SK-N-SH (cell line): Measurements from ENCODE around the gene RNF212. TPM values are rescaled to one million over a fixed set of nuclear protein-coding genes. Genes with fewer than 3 reads are reported as not detected.

Source experiments
- CTCF ChIA-PET: fragments of 300-600, 350-600 bp; formaldehyde crosslinking; extraction: SDS; loops from one replicate; lab custom pipeline; 2021; lab: Yijun Ruan, JAX
- POLR2A ChIA-PET: fragments of 350-600 bp; sonication (Branson Sonifier 250); formaldehyde crosslinking; extraction: SDS; loops from one replicate; lab custom pipeline; 2020; ENCODE audit warnings: antibody characterized with exemption, inconsistent platforms; lab: Yijun Ruan, JAX
- DNase-seq: peaks from one replicate; pipeline ENCODE4 v3.0.0; 2012
- H2AFZ ChIP-seq: fragments of 200-600 bp; sonication (generic); 2 replicates; pipeline ENCODE4 v1.8.1; 2016; ENCODE audit warnings: antibody characterized with exemption, mild to moderate bottlenecking, low read depth
- H3F3A ChIP-seq: fragments of 200-600 bp; sonication (generic); replicated peaks from 2 replicates; pipeline ENCODE3; 2016; ENCODE audit warnings: antibody characterized with exemption, mild to moderate bottlenecking; ENCODE audit not compliant: insufficient read depth
- H3K27ac ChIP-seq, 2 experiments: fragments of 200-500 bp in 1 of 2; fragments of 200-600 bp in 1 of 2; sonication (Bioruptor generic) in 1 of 2; sonication (generic), shearing (Covaris generic) in 1 of 2; 2 replicates each; pipeline versions ENCODE4 v1.5.1 to v1.6.1; 2014 to 2016; ENCODE audit warnings: low read depth in 2 of 2, inconsistent platforms in 1 of 2, low read length in 1 of 2, mild to moderate bottlenecking in 1 of 2, mixed read lengths in 1 of 2
- H3K27me3 ChIP-seq: fragments of 200-600 bp; sonication (generic), shearing (Covaris generic); 2 replicates; pipeline ENCODE4 v1.6.1; 2016; ENCODE audit warnings: mixed run types; ENCODE audit not compliant: insufficient read depth
- H3K36me3 ChIP-seq, 2 experiments: fragments of 200-500 bp in 1 of 2; fragments of 200-600 bp in 1 of 2; sonication (Bioruptor generic) in 1 of 2; sonication (generic) in 1 of 2; replicated peaks in 1 of 2; 2 replicates each; pipeline versions ENCODE3 to v1.5.1; 2014 to 2016; ENCODE audit warnings: low read length in 1 of 2, mild to moderate bottlenecking in 1 of 2; ENCODE audit not compliant: insufficient read depth in 2 of 2, control insufficient read depth in 1 of 2
- H3K4me1 ChIP-seq, 2 experiments: fragments of 200-500 bp in 1 of 2; fragments of 200-600 bp in 1 of 2; sonication (Bioruptor generic) in 1 of 2; sonication (generic), shearing (Covaris generic) in 1 of 2; 2 replicates each; pipeline versions ENCODE4 v1.5.1 to v1.6.1; 2014 to 2016; ENCODE audit warnings: low read depth in 1 of 2, low read length in 1 of 2, mixed run types in 1 of 2; ENCODE audit not compliant: insufficient read depth in 2 of 2, control insufficient read depth in 1 of 2
- H3K4me2 ChIP-seq: fragments of 200-600 bp; sonication (generic), shearing (Covaris generic); 2 replicates; pipeline ENCODE4 v1.6.1; 2017; ENCODE audit warnings: mixed run types
- H3K4me3 ChIP-seq, 2 experiments: fragments of 200-500 bp in 1 of 2; fragments of 200-600 bp in 1 of 2; sonication (Bioruptor generic) in 1 of 2; sonication (generic), shearing (Covaris generic) in 1 of 2; 2 replicates each; pipeline versions ENCODE4 v1.5.1 to v1.8.1; 2014 to 2016; ENCODE audit warnings: low read depth in 2 of 2, inconsistent platforms in 1 of 2, low read length in 1 of 2, mild to moderate bottlenecking in 1 of 2, mixed read lengths in 1 of 2, moderate library complexity in 1 of 2
- H3K79me2 ChIP-seq: fragments of 200-600 bp; sonication (generic); 2 replicates; pipeline ENCODE4 v1.8.1; 2017; ENCODE audit warnings: mild to moderate bottlenecking; ENCODE audit not compliant: insufficient read depth
- H3K9ac ChIP-seq: fragments of 200-600 bp; sonication (generic); 2 replicates; pipeline ENCODE4 v1.6.1; 2017; ENCODE audit warnings: mixed run types
- H3K9me2 ChIP-seq: fragments of 200-600 bp; sonication (generic); 2 replicates; pipeline ENCODE4 v1.6.1; 2017; ENCODE audit warnings: mixed run types
- H3K9me3 ChIP-seq: fragments of 200-600 bp; sonication (generic); 2 replicates; pipeline ENCODE4 v1.6.1; 2017; ENCODE audit warnings: mixed run types, mild to moderate bottlenecking, moderate library complexity
- H4K20me1 ChIP-seq: fragments of 200-600 bp; sonication (generic); 2 replicates; pipeline ENCODE4 v1.6.1; 2017; ENCODE audit warnings: mild to moderate bottlenecking, mixed run types; ENCODE audit not compliant: insufficient read depth
- CHD2 ChIP-seq: fragments of 150-350 bp; IDR thresholded peaks from 2 replicates; pipeline ENCODE4 v1.6.1; 2018; ENCODE audit warnings: low read length; ENCODE audit not compliant: partially characterized antibody
- ELF1 ChIP-seq: IDR thresholded peaks from 2 replicates; pipeline ENCODE4 v1.4.0; 2012
- EZH2phosphoT487 ChIP-seq: fragments of 200-600 bp; sonication (generic); IDR thresholded peaks from 2 replicates; pipeline ENCODE4 v1.6.1; 2017; ENCODE audit warnings: low read depth, mixed run types, mild to moderate bottlenecking, antibody characterized with exemption, moderate library complexity, borderline replicate concordance
- FOSL2 ChIP-seq: IDR thresholded peaks from 2 replicates; pipeline ENCODE4 v1.4.0; 2012; ENCODE audit warnings: low read depth, mild to moderate bottlenecking, moderate library complexity, borderline replicate concordance
- FOXM1 ChIP-seq: IDR thresholded peaks from 2 replicates; pipeline ENCODE4 v1.4.0; 2012; ENCODE audit warnings: low read depth, mild to moderate bottlenecking
- GATA2 ChIP-seq: sonication (generic); formaldehyde crosslinking; IDR thresholded peaks from 2 replicates; pipeline ENCODE4 v1.5.0; 2020; ENCODE audit warnings: mild to moderate bottlenecking, missing genetic modification reagents
- IRF3 ChIP-seq: fragments of 150-350 bp; IDR thresholded peaks from 2 replicates; pipeline ENCODE4 v1.6.1; 2016; ENCODE audit warnings: mild to moderate bottlenecking, low read depth, low read length
- JUND ChIP-seq: IDR thresholded peaks from 2 replicates; pipeline ENCODE4 v1.4.0; 2012
- MAX ChIP-seq: IDR thresholded peaks from 2 replicates; pipeline ENCODE4 v1.4.0; 2012; ENCODE audit warnings: low read depth
- MEF2A ChIP-seq: IDR thresholded peaks from 2 replicates; pipeline ENCODE4 v1.4.0; 2012; ENCODE audit warnings: low read depth, borderline replicate concordance
- PBX3 ChIP-seq: IDR thresholded peaks from 2 replicates; pipeline ENCODE4; 2012
- RCOR1 ChIP-seq: fragments of 150-350 bp; IDR thresholded peaks from 2 replicates; pipeline ENCODE4 v1.6.1; 2017; ENCODE audit warnings: antibody characterized with exemption, low read length
- REST ChIP-seq: IDR thresholded peaks from 2 replicates; pipeline ENCODE4 v1.6.1; 2012; ENCODE audit warnings: mild to moderate bottlenecking, low read depth, low read length, moderate library complexity
- RXRA ChIP-seq: IDR thresholded peaks from 2 replicates; pipeline ENCODE4 v1.4.0; 2012; ENCODE audit warnings: low read depth, mild to moderate bottlenecking, borderline replicate concordance
- SMC3 ChIP-seq: IDR thresholded peaks from 2 replicates; pipeline ENCODE4 v1.6.1; 2012; ENCODE audit warnings: low read depth, low read length, improper control_type of control experiment
- TAF1 ChIP-seq: IDR thresholded peaks from 2 replicates; pipeline ENCODE4 v1.6.1; 2012; ENCODE audit warnings: low read depth, mild to moderate bottlenecking, low read length, moderate library complexity, borderline replicate concordance
- TEAD4 ChIP-seq: IDR thresholded peaks from 2 replicates; pipeline ENCODE4 v1.4.0; 2012; ENCODE audit warnings: mild to moderate bottlenecking, borderline replicate concordance; ENCODE audit not compliant: insufficient read depth
- WGBS: methylation state at CpG from one replicate; pipeline ENCODE4 v1.1.6; 2017; ENCODE audit warnings: low lambda C conversion rate; 5-methylcytosine and 5-hydroxymethylcytosine counted together
- polyA plus RNA-seq, 3 experiments: library from polyadenylated mRNA; depleted of rRNA; stranded (reverse); fragments of >200 nt; gene quantifications; 2 replicates each; pipeline ENCODE4 v1.2.3, GENCODE V29; 2012

RNF212 gene
- polyA plus RNA-seq, 1 of the 3 experiments (the other 2 are of a cell fraction): 7.0 TPM

- ChIA-PET POLR2A (no interaction called here), CTCF (no interaction called here)
- no peaks in the 10 kb centered on the region for H3K9me3 ChIP-seq
- H3K4me2 ChIP-seq: no peak overlapping the region
- H3K36me3 ChIP-seq: peaks cover 0 to 4% of the 10 kb centered on the region in 2 experiments
- H3F3A ChIP-seq: peaks cover 8% of the 10 kb centered on the region
- no peaks in the 10 kb centered on the region; a peak in 1 of 4 replicates for H3K4me1 ChIP-seq
- no peak overlapping the region for H3K27ac ChIP-seq
- WGBS: 93% methylated on average over 13 of the region's 19 CpGs
- peaks cover 8% of the 10 kb centered on the region; the same call in 1 of the 2 replicates for H4K20me1 ChIP-seq
- H3K9me2 ChIP-seq: no peaks in the 10 kb centered on the region
- H3K4me3 ChIP-seq: no peak overlapping the region
- no peaks in the 10 kb centered on the region for H3K27me3 ChIP-seq
- TF ChIP-seq JUND (no peak), RCOR1 (no peak), TAF1 (no peak), TEAD4 (no peak), MAX (no peak), GATA2 (CRISPR knock-in tag) (no peak), SMC3 (no peak), IRF3 (no peak), EZH2phosphoT487 (no peak), MEF2A (no peak), PBX3 (no peak), CHD2 (no peak), FOSL2 (no peak), ELF1 (no peak), REST (no peak), FOXM1 (no peak), RXRA (no peak)
- H3K9ac ChIP-seq: no peak overlapping the region
- H2AFZ ChIP-seq: no peak overlapping the region
- H3K79me2 ChIP-seq: no peaks in the 10 kb centered on the region
- no peak for DNase-seq
Measured at GRCh38 chr4:1022739-1023066, 90.7 kb downstream of the RNF212 start.
